HG02840 (cell line): ENCODE measurements around the gene PI4KA.
"Not testable (repeated sequence)": the region's sequence is repeated elsewhere in the genome, so short reads cannot be mapped to it uniquely, and the experiment has no call there.

Experiments used
- ATAC-seq: cut with Tn5 transposase; IDR thresholded peaks from one replicate; pipeline ENCODE4 v1.9.1; 2021; ENCODE audit warnings: mild to moderate bottlenecking, moderate library complexity, moderate number of reproducible peaks; ENCODE audit not compliant: unreplicated experiment, low FRiP score

The PI4KA gene

DNA sequence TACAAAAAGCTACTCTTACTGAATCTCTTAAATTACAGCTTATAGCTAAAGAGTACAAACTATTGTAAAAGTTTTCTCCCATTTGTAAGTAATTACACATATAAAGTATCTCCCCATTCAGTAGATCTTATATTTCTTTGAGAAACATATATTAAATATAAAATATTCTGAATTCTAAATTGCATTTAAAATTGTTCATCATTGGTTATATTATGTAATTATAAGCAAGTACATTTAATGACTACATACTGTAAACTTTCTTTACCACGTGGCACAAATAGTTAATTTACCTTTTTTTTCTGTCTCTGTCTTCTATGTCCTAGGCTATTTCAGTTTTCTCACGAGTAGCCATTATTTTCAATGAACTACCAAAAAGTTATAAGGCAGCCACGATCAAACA lies 185.9 kb downstream of the PI4KA start:
- no peak for ATAC-seq

DNA sequence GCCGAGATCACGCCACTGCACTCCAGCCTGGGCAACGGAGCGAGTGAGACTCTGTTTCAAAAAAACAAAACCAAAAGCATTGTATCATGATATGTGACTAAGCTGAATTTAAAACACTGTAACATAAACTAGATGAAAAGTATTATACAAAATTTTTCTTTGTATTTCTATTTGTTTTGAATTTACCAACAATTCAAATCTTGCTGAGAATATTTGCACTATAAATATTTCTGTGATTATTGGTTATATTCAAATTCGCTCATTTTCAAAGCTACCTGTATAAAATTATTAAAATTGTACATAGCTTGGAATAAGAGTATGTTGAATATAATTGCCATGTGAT lies 186.6 kb downstream of the PI4KA start:
- ATAC-seq, result no peak

- ATAC-seq, result no peak
Observed at GRCh38 chr22:20671409-20672081, 187.1 kb downstream of the PI4KA start.

DNA sequence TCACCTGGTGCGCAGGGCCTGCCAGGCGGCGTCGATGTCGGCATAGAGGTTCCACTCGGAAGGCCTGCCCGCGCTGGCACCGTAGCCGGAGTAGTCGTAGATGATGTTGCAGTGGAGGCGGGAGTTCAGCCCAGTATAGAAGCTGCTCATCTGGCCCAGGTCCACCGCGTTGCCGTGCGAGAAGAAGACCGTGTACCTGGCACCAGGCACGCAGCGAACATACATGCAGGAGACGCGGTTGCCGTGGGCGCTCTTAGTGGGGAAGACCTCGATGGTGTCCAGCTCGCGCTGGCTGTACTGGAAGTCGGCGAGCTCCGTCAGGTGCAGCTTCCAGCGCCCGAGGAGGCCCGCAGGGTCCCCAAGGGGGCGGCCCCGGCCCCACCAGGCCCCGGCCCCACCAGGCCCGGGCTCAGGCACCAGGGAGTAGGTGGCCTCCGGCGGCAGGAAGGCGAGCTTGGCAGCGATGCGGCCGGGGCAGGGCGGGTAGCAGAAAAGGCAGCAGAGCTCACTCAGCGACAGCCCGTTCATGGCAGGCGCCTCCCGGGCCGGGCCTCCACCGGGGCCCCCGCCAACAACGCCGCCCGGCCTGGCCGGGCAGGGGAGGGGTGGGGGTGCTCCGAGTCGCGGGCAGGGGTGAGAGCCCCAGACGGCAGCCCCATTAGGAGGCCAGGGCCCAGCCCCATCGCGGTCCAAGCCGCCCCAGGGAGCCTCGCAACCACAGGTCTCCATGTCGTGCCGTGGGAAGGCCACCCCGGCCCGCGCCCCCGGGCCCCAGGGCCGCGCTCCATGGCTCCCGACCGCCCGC lies 188.0 kb downstream of the PI4KA start:
- not testable (repeated sequence) for ATAC-seq

DNA sequence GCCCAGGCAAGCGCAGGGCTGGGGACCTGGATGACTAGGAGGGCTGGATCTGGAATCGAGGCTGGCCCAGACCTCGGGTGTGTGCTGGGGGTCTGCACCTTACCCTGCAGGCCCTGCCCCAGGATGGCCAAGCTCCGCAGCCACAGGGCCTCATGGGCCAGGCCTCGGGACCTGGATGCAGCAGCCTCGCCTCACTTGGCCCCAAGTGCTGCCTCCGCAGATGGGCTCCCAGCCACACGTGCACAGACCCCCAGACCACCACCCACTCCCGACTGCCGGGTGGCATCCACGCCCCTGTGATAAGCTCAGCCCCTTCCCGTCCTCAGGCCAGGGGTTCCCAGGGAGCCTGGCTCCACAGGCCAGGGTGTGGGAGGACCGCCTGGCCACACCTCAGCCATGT lies 188.7 kb downstream of the PI4KA start:
- not testable (repeated sequence) for ATAC-seq

DNA sequence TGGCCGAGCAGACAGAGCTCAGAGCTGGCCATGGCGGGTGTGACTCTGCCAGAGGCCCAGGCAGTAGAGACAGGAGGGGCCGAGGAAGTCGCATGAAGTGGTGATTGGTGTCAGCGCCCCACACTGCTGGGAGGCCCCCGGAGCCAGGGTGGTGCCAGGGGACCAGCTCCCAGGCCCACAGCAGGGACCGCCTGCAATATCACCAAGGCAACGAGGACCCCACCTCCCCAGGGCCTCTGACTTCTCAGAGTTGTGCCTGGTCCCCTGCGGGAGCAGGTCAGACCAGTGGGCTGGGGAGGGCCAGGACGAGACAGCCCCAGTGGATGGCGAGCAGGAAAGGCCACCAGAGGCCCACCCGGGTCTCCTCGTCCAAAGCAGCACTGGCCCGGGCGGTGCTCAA lies 189.1 kb downstream of the PI4KA start:
- not testable (repeated sequence) for ATAC-seq

- ATAC-seq, result not testable (repeated sequence)
Observed at GRCh38 chr22:20668769-20669168, 189.8 kb downstream of the PI4KA start.

GRCh38 chr22:20668226-20668625 lies 190.4 kb downstream of the PI4KA start:
- not testable (repeated sequence) for ATAC-seq

- not testable (repeated sequence) for ATAC-seq
Observed at GRCh38 chr22:20667548-20667947, 191.1 kb downstream of the PI4KA start.

DNA sequence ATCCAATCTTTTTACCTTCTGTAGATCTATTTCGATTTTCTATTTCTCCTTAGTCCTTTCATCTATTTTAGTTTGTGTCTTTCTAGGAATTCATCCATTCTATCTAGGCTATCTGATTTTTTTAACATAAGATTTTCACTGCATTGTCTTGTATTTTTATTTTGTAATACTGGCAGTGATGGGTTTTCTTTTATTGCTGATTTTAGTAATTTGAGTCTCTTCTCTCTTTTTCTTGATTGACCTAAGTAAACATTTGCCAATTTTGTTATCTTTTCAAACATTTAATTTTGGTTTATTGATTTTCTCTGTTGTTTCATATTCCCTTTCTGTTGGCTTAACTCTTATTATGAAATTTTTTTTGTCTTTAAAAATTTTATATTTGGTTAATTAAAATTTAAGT lies 192.1 kb downstream of the PI4KA start:
- no peak for ATAC-seq

DNA sequence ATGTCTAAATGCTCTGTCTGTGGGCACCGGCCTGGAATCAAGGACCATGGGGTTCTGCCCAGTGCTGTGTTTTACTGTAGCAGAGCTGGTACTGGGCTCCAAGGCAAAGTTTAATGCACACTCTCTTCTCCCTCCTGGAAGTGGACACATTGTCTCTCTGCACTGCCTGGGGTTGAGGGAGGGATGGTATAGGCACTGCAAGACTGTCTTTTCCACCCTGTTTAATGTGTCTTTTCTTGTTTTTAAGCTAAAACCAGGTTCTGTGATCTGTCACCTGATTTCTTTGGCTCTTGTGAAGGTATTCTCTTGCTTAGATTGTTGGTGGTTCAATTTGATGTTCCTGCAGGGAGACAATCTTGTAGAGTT lies 194.0 kb downstream of the PI4KA start:
- ATAC-seq, result no peak

DNA sequence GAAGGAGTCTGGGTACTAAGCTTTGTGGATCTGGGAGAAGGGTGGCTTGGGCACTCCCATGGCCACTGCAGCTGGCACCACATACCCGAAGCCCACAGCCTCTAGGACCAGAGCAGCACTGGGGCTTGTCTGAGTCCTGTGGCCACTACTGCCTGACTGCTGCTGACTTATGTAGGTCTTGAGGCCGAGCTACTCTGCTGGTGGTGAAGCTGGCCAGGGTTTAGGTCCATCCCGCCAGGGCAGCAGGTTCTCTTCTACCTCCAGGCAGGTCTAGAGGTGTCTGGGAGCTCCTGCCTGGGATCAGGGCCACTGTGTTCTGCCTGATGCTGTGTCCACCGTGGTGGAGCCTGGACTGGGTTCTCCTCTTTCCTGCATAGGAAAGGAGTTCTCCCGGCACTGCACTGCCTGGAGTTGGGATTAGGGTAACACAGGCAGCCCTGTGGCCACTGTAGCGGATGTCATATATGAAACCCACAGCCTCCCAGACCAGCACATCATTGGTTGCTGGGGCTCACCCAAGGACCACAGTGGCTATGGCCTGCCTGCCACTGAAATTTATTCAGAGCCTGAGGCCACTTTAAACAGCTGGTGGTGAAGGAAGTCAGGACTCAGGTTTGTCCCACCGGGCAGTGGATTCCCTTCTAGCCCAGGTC lies 194.5 kb downstream of the PI4KA start:
- ATAC-seq, result no peak

- ATAC-seq, result no peak
Observed at GRCh38 chr22:20663137-20663828, 195.3 kb downstream of the PI4KA start.

DNA sequence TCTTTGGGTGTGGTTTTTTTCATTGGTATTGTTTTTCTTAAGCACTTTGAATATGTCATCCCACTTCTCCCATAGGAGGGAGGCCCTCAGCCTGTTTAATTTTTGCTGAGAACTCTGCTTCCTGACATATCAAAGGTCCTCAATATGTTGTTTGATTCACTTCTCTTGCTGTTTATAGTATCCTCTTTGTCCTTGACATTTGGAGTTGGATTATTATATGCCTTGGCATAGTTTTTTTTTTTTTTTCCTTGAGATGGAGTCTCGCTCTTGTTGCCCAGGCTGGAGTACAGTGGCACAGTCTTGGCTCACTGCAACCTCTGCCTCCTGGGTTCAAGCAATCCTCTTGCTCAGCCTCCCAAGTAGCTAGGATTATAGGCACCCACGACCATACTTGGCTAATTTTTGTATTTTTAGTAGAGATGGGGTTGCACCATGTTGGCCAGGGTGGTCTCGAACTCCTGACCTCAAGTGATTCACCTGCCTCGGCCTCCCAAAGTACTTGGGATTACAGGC lies 196.0 kb downstream of the PI4KA start:
- ATAC-seq, result not testable (repeated sequence)

GRCh38 chr22:20661473-20661872 lies 197.1 kb downstream of the PI4KA start:
- no peak for ATAC-seq

GRCh38 chr22:20660441-20661054 lies 198.1 kb downstream of the PI4KA start:
- no peak for ATAC-seq

- no peak for ATAC-seq
Observed at GRCh38 chr22:20659920-20660319, 198.7 kb downstream of the PI4KA start.

DNA sequence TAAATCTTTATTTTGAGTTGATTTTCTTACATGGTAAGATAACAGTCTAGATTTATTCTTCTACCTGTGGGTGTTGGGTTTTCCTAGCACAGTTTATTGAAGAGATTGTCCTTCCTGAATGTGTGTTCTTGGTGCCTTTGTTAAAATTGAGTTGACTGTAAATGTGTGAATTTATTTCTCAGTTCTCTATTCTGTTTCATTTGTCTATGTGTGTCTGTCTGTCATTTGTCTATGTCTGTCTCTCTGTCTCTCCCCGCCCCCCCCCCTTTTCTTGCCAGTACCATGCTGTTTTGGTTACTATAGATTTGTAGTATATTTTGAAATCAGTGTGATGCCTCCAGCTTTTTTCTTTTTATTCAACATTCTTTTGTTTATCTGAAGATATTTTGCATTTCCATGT lies 199.4 kb downstream of the PI4KA start:
- no peak for ATAC-seq

DNA sequence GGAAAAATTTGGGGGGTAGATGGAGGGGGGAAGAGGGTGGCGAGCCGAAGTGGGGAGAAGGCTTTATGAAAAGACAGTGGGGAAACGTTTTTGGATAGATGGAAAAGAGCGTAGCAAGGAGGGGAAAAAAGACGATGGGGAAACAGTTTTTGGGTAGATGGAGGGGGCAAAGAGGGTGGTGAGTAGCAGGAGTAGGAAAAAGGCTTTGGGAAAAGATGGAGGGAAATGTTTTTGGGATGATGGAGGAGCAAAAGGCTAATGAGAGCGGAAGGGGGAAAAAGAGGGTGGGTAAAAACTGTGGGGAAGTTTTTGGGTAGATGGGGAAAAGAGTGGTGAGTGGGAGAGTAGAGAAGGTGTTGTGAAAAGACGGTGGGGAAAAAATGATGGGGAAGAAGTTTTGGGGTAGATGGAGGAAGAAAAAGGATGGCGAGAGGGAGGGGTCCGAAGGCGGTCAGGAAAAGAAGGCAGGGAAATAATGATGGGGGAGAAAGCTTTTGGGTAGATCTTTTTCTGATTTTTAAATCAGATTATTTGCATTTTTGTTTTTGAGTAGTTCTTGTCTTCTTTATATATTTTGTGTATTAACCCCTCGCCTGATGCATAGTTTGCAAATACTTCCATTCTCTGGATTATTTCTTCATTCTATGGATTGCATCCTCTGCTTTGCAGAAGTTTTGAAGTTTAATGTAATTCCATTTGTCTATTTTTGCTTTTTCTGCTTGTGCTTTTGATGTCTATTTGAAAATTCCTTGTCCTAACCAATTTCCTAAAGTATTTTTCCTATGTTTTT lies 200.0 kb downstream of the PI4KA start:
- ATAC-seq, result no peak

GRCh38 chr22:20657963-20658362 lies 200.6 kb downstream of the PI4KA start:
- no peak for ATAC-seq
